ENCODE measurements around the gene C4BPA. TPM values are rescaled to one million over a fixed set of nuclear protein-coding genes. Genes with fewer than 3 reads are reported as not detected.

Gene C4BPA
- total RNA-seq, 1 experiment from 2014 or later: not detected

GRCh38 chr1:207079706-207080241 lies 24.3 kb upstream of the C4BPA start:
- no peak for DNase-seq
- Histone ChIP-seq H3K27me3 (ENCODE audit: insufficient read depth, low read length) (no peaks in the 10 kb centered on the region), H3K23me2 (ENCODE audit: insufficient read length, low read depth, low read length, poor library complexity, severe bottlenecking) (no peaks in the 10 kb centered on the region), H3K9me3 (ENCODE audit: control insufficient read depth, low read depth, low read length) (no peaks in the 10 kb centered on the region), H3K27ac (ENCODE audit: insufficient read length, low read depth, low read length) (no peak overlapping the region), H2BK5ac (ENCODE audit: insufficient read length, low read length) (no peak overlapping the region), H3K4me2 (ENCODE audit: insufficient read depth, insufficient read length, low read length) (no peak overlapping the region), H3K56ac (ENCODE audit: insufficient read length, low read depth, low read length) (no peak overlapping the region), H2AFZ (ENCODE audit: low read length) (no peak overlapping the region), H2AK5ac (ENCODE audit: insufficient read length, low read length) (no peak overlapping the region), H2BK12ac (ENCODE audit: insufficient read length, low read depth, low read length) (no peak overlapping the region), H4K91ac (ENCODE audit: insufficient read length, low read depth, low read length) (no peak overlapping the region), H2BK15ac (ENCODE audit: low read depth, low read length) (no peak overlapping the region), H3K4ac (ENCODE audit: low read depth, low read length) (no peak overlapping the region), H4K20me1 (ENCODE audit: control insufficient read depth, insufficient read depth, insufficient read length) (no peaks in the 10 kb centered on the region), H3T11ph (ENCODE audit: low read length) (no peak overlapping the region), H4K8ac (replicated peaks; ENCODE audit: insufficient read length, low read depth, low read length) (no peak overlapping the region), H2BK20ac (ENCODE audit: low read depth, low read length, poor library complexity, severe bottlenecking) (no peak overlapping the region), H4K5ac (ENCODE audit: insufficient read length, low read depth, low read length) (no peak overlapping the region), H3K23ac (ENCODE audit: insufficient read length, low read depth, low read length) (no peak overlapping the region), H2BK120ac (ENCODE audit: low read depth, low read length, poor library complexity, severe bottlenecking) (no peak overlapping the region), H3K79me2 (ENCODE audit: insufficient read depth, low read length) (no peaks in the 10 kb centered on the region), H3K9ac (ENCODE audit: extremely low read depth, insufficient read length, low read length) (no peak overlapping the region), H3K14ac (ENCODE audit: insufficient read depth, low read length) (no peak overlapping the region), H3K4me1 (ENCODE audit: insufficient read depth, low read length) (no peaks in the 10 kb centered on the region), H3K79me1 (ENCODE audit: insufficient read depth, low read depth, low read length, poor library complexity, severe bottlenecking) (no peaks in the 10 kb centered on the region), H3K18ac (ENCODE audit: insufficient read length, low read depth, low read length) (no peak overlapping the region)
- no peaks in the 10 kb centered on the region for H3K9me3 Mint-ChIP-seq
- peaks cover 8 to 14% of the 10 kb centered on the region in 2 experiments for H3K4me1 Mint-ChIP-seq
- H3K36me3 Mint-ChIP-seq (ENCODE audit: insufficient read depth in 1 of 3, low read depth in 3 of 3): no peaks in the 10 kb centered on the region
- H3K4me3 Mint-ChIP-seq: no peak overlapping the region
- WGBS (ENCODE audit: extremely low coverage, insufficient read length, low lambda C conversion rate): no CpG with 5 or more reads among the region's 6 CpGs
- H3K27ac Mint-ChIP-seq: no peak overlapping the region
- no peak for TF ChIP-seq CTCF (conservative IDR thresholded peaks at IDR 0.05)
- no peaks in the 10 kb centered on the region; the same call in 1 of the 2 replicates for H3K27me3 Mint-ChIP-seq (ENCODE audit: low read depth)

All from H9 (cell line).